GM23338 (cell line): ENCODE results near the gene HSPD1. TPM values are rescaled to one million over a fixed set of nuclear protein-coding genes. Genes with fewer than 3 reads are reported as not detected.
"Not testable (repeated sequence)": the region's sequence is repeated elsewhere in the genome, so short reads cannot be mapped to it uniquely, and the experiment has no call there.

Experiments
- ATAC-seq: fragments of 200-7000 bp; cut with Tn5 transposase; 3 replicates; pipeline ENCODE4 v1.9.1; 2020
- DNase-seq: peaks from one replicate; pipeline ENCODE4 v3.0.0-alpha.2; 2015; ENCODE audit warnings: low spot score
- H2AFZ ChIP-seq: fragments of 200-600 bp; sonication (generic); 2 replicates; pipeline ENCODE4 v1.8.0; 2016; ENCODE audit warnings: antibody characterized with exemption, mild to moderate bottlenecking, moderate library complexity
- H3F3A ChIP-seq: fragments of 200-600 bp; sonication (generic); replicated peaks from 2 replicates; pipeline ENCODE4 v1.8.0; 2017; ENCODE audit warnings: antibody characterized with exemption, mixed run types, low read depth
- H3K27ac ChIP-seq: fragments of 200-600 bp; sonication (generic); 2 replicates; pipeline ENCODE4 v1.6.1; 2016; ENCODE audit warnings: low read depth
- H3K27me3 ChIP-seq: fragments of 200-600 bp; sonication (generic); 2 replicates; pipeline ENCODE4 v1.8.0; 2016; ENCODE audit warnings: mild to moderate bottlenecking, mixed run types, moderate library complexity; ENCODE audit not compliant: insufficient read depth
- H3K36me3 ChIP-seq: fragments of 200-600 bp; sonication (generic); 2 replicates; pipeline ENCODE4 v1.8.0; 2016; ENCODE audit warnings: mild to moderate bottlenecking; ENCODE audit not compliant: insufficient read depth
- H3K4me1 ChIP-seq: fragments of 200-600 bp; sonication (generic); 2 replicates; pipeline ENCODE4 v1.8.0; 2016; ENCODE audit warnings: mild to moderate bottlenecking, moderate library complexity; ENCODE audit not compliant: insufficient read depth
- H3K4me2 ChIP-seq: fragments of 200-600 bp; sonication (generic); 2 replicates; pipeline ENCODE4 v1.7.1; 2017; ENCODE audit warnings: mixed run types
- H3K4me3 ChIP-seq: fragments of 200-600 bp; sonication (generic); 2 replicates; pipeline ENCODE4 v1.6.1; 2016; ENCODE audit warnings: mixed run types
- H3K79me2 ChIP-seq: fragments of 200-600 bp; sonication (generic); replicated peaks from 2 replicates; pipeline ENCODE4 v1.8.0; 2017; ENCODE audit warnings: mild to moderate bottlenecking; ENCODE audit not compliant: insufficient read depth
- H3K9me2 ChIP-seq: fragments of 200-600 bp; sonication (generic); 2 replicates; pipeline ENCODE4 v1.8.0; 2017; ENCODE audit not compliant: insufficient read depth
- H4K20me1 ChIP-seq: fragments of 200-600 bp; sonication (generic); replicated peaks from 2 replicates; pipeline ENCODE4 v1.8.0; 2017; ENCODE audit warnings: mild to moderate bottlenecking; ENCODE audit not compliant: insufficient read depth
- H3K27ac Mint-ChIP-seq: 2 replicates; pipeline ENCODE4 v1.8.0; 2020; ENCODE audit warnings: inconsistent platforms, mild to moderate bottlenecking, moderate library complexity, mixed read lengths
- H3K27me3 Mint-ChIP-seq: 3 replicates; pipeline ENCODE4 v1.8.0; 2022; ENCODE audit warnings: low read depth, mild to moderate bottlenecking, moderate library complexity, mixed read lengths, inconsistent platforms; ENCODE audit not compliant: insufficient read depth, poor library complexity
- H3K36me3 Mint-ChIP-seq: 3 replicates; pipeline ENCODE4 v1.8.0; 2021; ENCODE audit warnings: low read depth, mild to moderate bottlenecking, inconsistent platforms, moderate library complexity, mixed read lengths
- H3K4me1 Mint-ChIP-seq: 3 replicates; pipeline ENCODE4 v1.8.0; 2020; ENCODE audit warnings: mild to moderate bottlenecking, inconsistent platforms, mixed read lengths
- H3K4me3 Mint-ChIP-seq: 3 replicates; pipeline ENCODE4 v1.8.0; 2021; ENCODE audit warnings: moderate library complexity, mild to moderate bottlenecking, inconsistent platforms, mixed read lengths
- H3K9me3 Mint-ChIP-seq: 3 replicates; pipeline ENCODE4 v1.8.0; 2020; ENCODE audit warnings: moderate library complexity, mild to moderate bottlenecking, inconsistent platforms, mixed read lengths
- CREB1 ChIP-seq: fragments of 250-450 bp; sonication (Bioruptor Pico); IDR thresholded peaks from 2 replicates; pipeline ENCODE4 v1.5.0; 2020; ENCODE audit warnings: low read depth, mild to moderate bottlenecking, moderate library complexity
- CTCF ChIP-seq, 2 experiments: fragments of 200-600 bp in 1 of 2; sonication (generic) in 1 of 2; conservative IDR thresholded peaks; 2 replicates each; pipeline versions ENCODE4 v1.5.1 to v1.6.1; 2016 to 2017; ENCODE audit warnings: antibody characterized with exemption in 2 of 2, low read depth in 2 of 2, mild to moderate bottlenecking in 2 of 2, moderate library complexity in 1 of 2
- EZH2 ChIP-seq: fragments of 200-600 bp; sonication (generic); IDR thresholded peaks from one replicate; pipeline ENCODE4 v1.8.0; 2017; ENCODE audit warnings: antibody characterized with exemption, mild to moderate bottlenecking, low read depth; ENCODE audit not compliant: unreplicated experiment
- EZH2phosphoT487 ChIP-seq: fragments of 200-600 bp; sonication (generic); IDR thresholded peaks from one replicate; pipeline ENCODE4 v1.8.1; 2018; ENCODE audit warnings: antibody characterized with exemption; ENCODE audit not compliant: unreplicated experiment
- NANOG ChIP-seq: IDR thresholded peaks from 2 replicates; pipeline ENCODE4 v1.6.1; 2016; ENCODE audit warnings: antibody characterized with exemption, borderline replicate concordance
- POLR2AphosphoS5 ChIP-seq: IDR thresholded peaks from 2 replicates; pipeline ENCODE4 v1.6.1; 2016; ENCODE audit warnings: antibody characterized with exemption, low read depth
- REST ChIP-seq: IDR thresholded peaks from one replicate; pipeline ENCODE4 v1.6.1; 2018; ENCODE audit warnings: antibody characterized with exemption; ENCODE audit not compliant: unreplicated experiment
- STAT1 ChIP-seq: IDR thresholded peaks from one replicate; pipeline ENCODE4 v1.6.1; 2016; ENCODE audit warnings: antibody characterized with exemption; ENCODE audit not compliant: unreplicated experiment
- ZNF462 ChIP-seq: fragments of 250-450 bp; sonication (Bioruptor Pico); IDR thresholded peaks from 2 replicates; pipeline ENCODE4 v1.5.0; 2020; ENCODE audit warnings: mild to moderate bottlenecking, moderate library complexity
- polyA plus RNA-seq: library from polyadenylated mRNA; unstranded; fragments of >200 nt; fragmentation: Nextera tagmentation; extraction: Ambion mirVana; gene quantifications from 2 replicates; pipeline ENCODE4 v1.2.1, GENCODE V29; 2016
- total RNA-seq: library from RNA; depleted of rRNA; stranded (reverse); fragments of >200 nt; shearing (Covaris generic); gene quantifications from 2 replicates; pipeline ENCODE4 v1.2.3, GENCODE V29; 2014

HSPD1 gene
- total and polyA plus RNA-seq, 2 experiments from 2014 or later = 880 to 1,188 TPM

- Histone ChIP-seq H3K36me3 (peaks cover 33% of the 10 kb centered on the region), H3F3A (peaks cover 46% of the 10 kb centered on the region), H4K20me1 (peaks cover 20% of the 10 kb centered on the region)
- not testable (repeated sequence) for H3K4me1 Mint-ChIP-seq, H3K27ac ChIP-seq, H3K4me2 ChIP-seq, H3K27ac Mint-ChIP-seq, H3K4me3 ChIP-seq, H3K4me1 ChIP-seq, H2AFZ ChIP-seq, ATAC-seq, H3K4me3 Mint-ChIP-seq, H3K27me3 ChIP-seq, DNase-seq, H3K79me2 ChIP-seq, H3K9me2 ChIP-seq, H3K27me3 Mint-ChIP-seq
- Mint-ChIP-seq H3K36me3 (peaks cover 75% of the 10 kb centered on the region), H3K9me3 (peaks cover 23% of the 10 kb centered on the region)
These were observed 15.4 kb downstream of the HSPD1 start for GRCh38 chr2:197484248-197484647.

GRCh38 chr2:197480165-197481036, 19.2 kb downstream of the HSPD1 start:
- Histone ChIP-seq H3K4me2 (no peak overlapping the region), H2AFZ (no peak overlapping the region), H4K20me1 (no peaks in the 10 kb centered on the region), H3K27ac (no peak overlapping the region), H3F3A (peaks cover 13% of the 10 kb centered on the region), H3K27me3 (no peaks in the 10 kb centered on the region), H3K4me1 (no peaks in the 10 kb centered on the region), H3K9me2 (no peaks in the 10 kb centered on the region), H3K4me3 (no peak overlapping the region), H3K36me3 (peaks cover 4% of the 10 kb centered on the region), H3K79me2 (no peaks in the 10 kb centered on the region)
- no peak overlapping the region for H3K4me3 Mint-ChIP-seq
- no peak for DNase-seq
- H3K27ac Mint-ChIP-seq = no peak overlapping the region
- H3K9me3 Mint-ChIP-seq = peaks cover 23% of the 10 kb centered on the region
- ATAC-seq = no peak
- H3K27me3 Mint-ChIP-seq = peaks cover 8% of the 10 kb centered on the region
- no peaks in the 10 kb centered on the region for H3K4me1 Mint-ChIP-seq
- peaks cover 46% of the 10 kb centered on the region for H3K36me3 Mint-ChIP-seq
- TF ChIP-seq NANOG (no peak), EZH2phosphoT487 (no peak), ZNF462 (CRISPR knock-in tag) (no peak), POLR2AphosphoS5 (no peak), CTCF (conservative IDR thresholded peaks at IDR 0.05; ENCODE audit: low read depth in 2 of 2) (no peak), STAT1 (no peak), CREB1 (CRISPR knock-in tag) (no peak), REST (no peak), EZH2 (no peak)
